IPS-18c (cell line): Measurements from ENCODE around the gene ITPR1.
"Not testable (repeated sequence)": the region's sequence is repeated elsewhere in the genome, so short reads cannot be mapped to it uniquely, and the experiment has no call there.

Experiments used
- H3K4me3 ChIP-seq: 2 replicates; pipeline ENCODE4 v1.7.0; 2013; ENCODE audit warnings: low read depth, mild to moderate bottlenecking, low read length, moderate library complexity; ENCODE audit not compliant: insufficient read depth
- H3K9me3 ChIP-seq: one replicate; pipeline ENCODE4 v1.6.1; 2013; ENCODE audit warnings: mild to moderate bottlenecking, low read length, moderate library complexity; ENCODE audit not compliant: control insufficient read depth, insufficient read depth

Gene ITPR1

GRCh38 chr3:4493014-4493940, at the start of gene ITPR1:
Gene ITPR1 (plus strand): TSS chr3:4493348. CDS start chr3:4516492, 23,144 bp downstream.
- H3K9me3 ChIP-seq = no peaks in the 10 kb centered on the region
- H3K4me3 ChIP-seq = peak within 1 kb of the TSS; percentile 87

GRCh38 chr3:4447295-4447999, 45.7 kb upstream of the ITPR1 start:
- H3K9me3 ChIP-seq = no peaks in the 10 kb centered on the region
- H3K4me3 ChIP-seq = no peak overlapping the region

- Histone ChIP-seq H3K9me3 (no peaks in the 10 kb centered on the region), H3K4me3 (no peak overlapping the region)
Observed at GRCh38 chr3:4448187-4448586, 45.0 kb upstream of the ITPR1 start.

GRCh38 chr3:4449043-4449805, 43.9 kb upstream of the ITPR1 start:
- Histone ChIP-seq H3K9me3 (no peaks in the 10 kb centered on the region), H3K4me3 (no peak overlapping the region)

- no peak overlapping the region for H3K4me3 ChIP-seq
- H3K9me3 ChIP-seq = no peaks in the 10 kb centered on the region
Observed at GRCh38 chr3:4454142-4454541, 39.0 kb upstream of the ITPR1 start.

DNA sequence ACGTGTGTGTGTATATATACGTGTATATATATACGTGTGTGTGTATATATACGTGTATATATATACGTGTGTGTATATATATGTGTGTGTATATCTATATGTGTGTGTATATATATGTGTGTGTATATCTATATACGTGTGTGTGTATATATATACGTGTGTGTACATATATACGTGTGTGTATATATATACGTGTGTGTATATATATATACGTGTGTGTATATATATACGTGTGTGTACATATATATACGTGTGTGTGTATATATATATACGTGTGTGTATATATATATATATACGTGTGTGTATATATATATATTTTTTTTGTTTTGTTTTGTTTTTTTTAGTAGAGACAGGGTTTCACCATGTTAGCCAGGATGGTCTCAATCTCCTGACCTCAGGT, 36.4 kb upstream of the ITPR1 start:
- H3K9me3 ChIP-seq, H3K4me3 ChIP-seq: not testable (repeated sequence)

- Histone ChIP-seq H3K9me3 (no peaks in the 10 kb centered on the region), H3K4me3 (no peak overlapping the region)
Observed at GRCh38 chr3:4458961-4459360, 34.2 kb upstream of the ITPR1 start.

- H3K9me3 ChIP-seq = no peaks in the 10 kb centered on the region
Observed at GRCh38 chr3:4460334-4460733, 32.8 kb upstream of the ITPR1 start.

DNA sequence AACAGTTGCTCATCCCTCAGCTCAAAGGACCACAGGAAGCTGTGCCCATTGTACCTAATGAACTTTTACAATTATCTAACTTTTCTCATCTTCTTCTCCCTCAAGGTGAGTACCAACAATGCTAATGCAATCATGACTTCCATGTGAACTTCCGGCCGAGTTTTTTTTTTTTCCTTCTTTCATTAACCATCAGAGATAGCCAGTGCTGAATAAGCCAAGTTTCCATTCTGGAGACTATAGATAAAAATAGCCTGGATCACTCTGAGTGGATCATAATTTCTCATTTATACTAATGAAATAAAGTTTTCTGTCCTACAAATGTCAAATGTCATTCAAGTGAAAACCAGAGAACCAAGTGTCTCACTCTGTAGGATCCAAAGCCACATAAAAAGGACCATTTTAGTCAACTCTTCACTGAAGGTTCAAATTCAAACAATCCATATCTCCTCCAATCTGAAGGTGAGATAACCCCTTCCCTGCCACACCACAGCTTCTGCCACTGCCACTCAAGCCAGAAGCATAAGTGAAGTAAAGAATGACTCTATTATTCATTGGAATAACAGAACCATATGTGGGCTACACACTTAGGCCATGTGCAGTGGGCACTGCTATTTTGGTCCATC, 31.6 kb upstream of the ITPR1 start:
- H3K4me3 ChIP-seq = no peak overlapping the region

More at GRCh38 chr3:4460334-4460733, 32.8 kb upstream of the ITPR1 start:
- H3K4me3 ChIP-seq = no peak overlapping the region

GRCh38 chr3:4462369-4463040, 30.6 kb upstream of the ITPR1 start:
- H3K4me3 ChIP-seq = no peak overlapping the region
- no peaks in the 10 kb centered on the region for H3K9me3 ChIP-seq

More for the DNA sequence above, 31.6 kb upstream of the ITPR1 start:
- H3K9me3 ChIP-seq = no peaks in the 10 kb centered on the region

GRCh38 chr3:4464576-4464975, 28.6 kb upstream of the ITPR1 start:
- H3K4me3 ChIP-seq = no peak overlapping the region
- no peaks in the 10 kb centered on the region for H3K9me3 ChIP-seq

DNA sequence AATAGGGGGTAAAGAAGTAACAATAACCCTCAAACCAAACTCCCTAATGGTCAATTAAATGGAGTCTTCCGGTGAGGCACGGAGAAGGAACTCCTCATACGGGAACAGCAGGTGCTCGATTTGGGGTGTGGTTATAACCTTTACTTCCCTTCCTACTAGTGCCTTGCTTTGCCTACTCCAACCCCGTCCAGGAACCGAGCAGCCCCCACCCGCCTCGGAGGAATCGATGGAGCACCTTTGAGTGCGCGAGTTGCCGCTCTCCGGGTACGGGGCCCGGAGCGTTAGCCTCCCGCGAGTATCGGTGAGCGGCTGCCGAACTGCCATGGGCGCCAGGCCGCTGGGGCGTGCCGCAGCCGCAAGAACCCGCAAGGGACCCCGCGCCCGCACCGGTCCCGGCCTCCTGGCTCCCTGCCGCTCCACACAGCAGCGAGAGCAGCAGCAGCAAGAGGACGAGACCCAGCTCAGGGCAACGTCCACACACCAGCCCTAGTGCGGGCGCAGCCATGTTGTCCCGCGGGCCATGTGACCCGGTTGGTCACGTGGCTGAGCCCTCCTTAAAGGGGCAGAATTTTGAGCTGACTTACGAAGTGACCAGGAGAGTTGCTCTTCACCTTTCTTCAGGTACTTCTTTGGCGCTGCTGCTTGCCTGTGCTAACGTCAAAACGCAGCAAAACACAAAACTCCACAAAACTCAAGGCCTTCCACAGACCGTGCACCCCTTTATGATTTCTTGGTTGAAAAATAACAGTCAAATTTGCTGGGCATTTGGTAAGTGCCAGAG, 26.2 kb upstream of the ITPR1 start, which contains the start of gene SUMF1:
SUMF1 (minus strand) TSS at position 529 of the 781 bp plus-strand sequence; CDS start at position 505, 24 bp downstream.
- Histone ChIP-seq H3K9me3 (no peaks in the 10 kb centered on the region), H3K4me3 (peak within 1 kb of the TSS; percentile 59)

GRCh38 chr3:4467522-4467867, 25.7 kb upstream of the ITPR1 start:
- peak overlapping the region; percentile 59; the same call in 1 of the 2 replicates for H3K4me3 ChIP-seq
- no peaks in the 10 kb centered on the region for H3K9me3 ChIP-seq

- H3K4me3 ChIP-seq = no peak overlapping the region
- no peaks in the 10 kb centered on the region for H3K9me3 ChIP-seq
Observed at GRCh38 chr3:4471907-4472306, 21.2 kb upstream of the ITPR1 start.

DNA sequence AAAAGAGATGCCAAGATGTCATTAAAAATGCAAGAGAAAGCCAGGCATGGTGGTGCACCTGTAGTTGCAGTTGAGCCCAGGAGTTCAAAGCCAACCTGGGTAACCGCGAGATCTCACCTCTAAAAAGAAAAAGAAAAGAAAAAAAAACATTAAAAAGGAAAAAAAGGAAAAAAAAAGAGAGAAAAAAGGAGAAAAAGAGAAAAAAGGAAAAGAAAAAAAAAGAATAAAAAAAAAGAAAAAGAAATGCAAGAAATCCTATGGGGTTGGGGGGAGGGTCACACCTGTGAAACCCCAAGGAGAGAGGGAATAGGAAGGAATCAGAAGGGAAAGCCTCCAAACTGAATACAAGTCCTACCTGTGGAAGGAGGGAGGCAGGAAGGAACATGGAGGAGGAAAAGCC, 20.8 kb upstream of the ITPR1 start:
- Histone ChIP-seq H3K9me3 (no peaks in the 10 kb centered on the region), H3K4me3 (no peak overlapping the region)

GRCh38 chr3:4472766-4473165, 20.4 kb upstream of the ITPR1 start:
- Histone ChIP-seq H3K4me3 (no peak overlapping the region), H3K9me3 (no peaks in the 10 kb centered on the region)
